GM19463 (cell line): ENCODE measurements around the gene NAA50.

Source experiments
- ATAC-seq: cut with Tn5 transposase; IDR thresholded peaks from one replicate; pipeline ENCODE4 v1.9.1; 2021; ENCODE audit warnings: mild to moderate bottlenecking, moderate library complexity; ENCODE audit not compliant: unreplicated experiment

The NAA50 gene

DNA sequence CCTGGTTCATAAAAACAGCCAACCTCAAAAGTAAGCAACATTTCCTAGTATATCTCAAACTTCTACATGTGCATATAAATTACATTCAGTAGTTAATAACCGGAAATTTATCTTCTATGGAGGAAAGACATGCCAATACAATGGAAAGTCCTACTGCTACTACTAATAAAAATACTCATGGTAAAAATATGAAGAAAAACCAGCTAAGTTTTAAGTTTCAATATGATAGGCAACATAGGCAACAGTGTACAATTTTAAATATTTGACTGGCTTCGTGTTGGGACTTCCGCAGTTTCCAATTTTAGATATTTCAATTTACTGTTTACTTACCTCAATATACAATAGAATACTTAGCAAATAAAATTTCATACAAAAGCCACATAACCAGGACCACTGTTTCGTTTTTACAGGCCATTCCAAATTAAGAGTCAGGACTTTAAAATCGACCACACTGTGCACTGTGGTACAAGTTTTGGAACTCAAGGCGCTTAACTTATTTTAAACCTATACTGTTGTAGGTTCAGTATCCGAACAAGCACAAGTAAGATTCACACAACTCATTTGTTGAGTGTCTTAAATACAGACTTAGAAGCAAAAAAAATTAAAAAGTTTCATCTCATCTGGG is 2.9 kb downstream of the NAA50 start:
- no peak for ATAC-seq

- no peak for ATAC-seq
Measured at GRCh38 chr3:113741620-113742019, 4.4 kb downstream of the NAA50 start.

- no peak for ATAC-seq
Measured at GRCh38 chr3:113741086-113741485, 5.0 kb downstream of the NAA50 start.

GRCh38 chr3:113736548-113737089 is 9.4 kb downstream of the NAA50 start:
- peak; percentile 77 for ATAC-seq

- ATAC-seq, result no peak
Measured at GRCh38 chr3:113731694-113732093, 14.4 kb downstream of the NAA50 start.

DNA sequence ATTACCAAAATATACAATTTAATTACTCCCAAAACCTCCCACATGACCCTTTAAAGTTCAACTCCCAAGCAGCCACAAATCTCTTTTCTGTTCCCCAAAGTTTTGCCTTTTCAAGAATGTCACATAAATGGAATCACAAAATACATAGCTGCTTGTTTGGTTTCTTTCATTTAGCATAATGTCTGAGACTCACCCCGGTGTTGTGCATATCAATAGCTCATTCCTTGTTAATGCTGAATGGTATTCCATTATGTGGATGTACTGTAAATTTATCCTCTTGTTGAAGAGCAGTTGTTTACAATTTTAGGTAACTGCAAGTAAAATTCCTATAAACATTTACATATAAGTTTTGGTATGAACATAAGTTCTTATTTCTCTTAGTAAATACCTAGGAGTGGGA is 15.5 kb downstream of the NAA50 start:
- ATAC-seq, result no peak

- no peak for ATAC-seq
Measured at GRCh38 chr3:113728661-113729060, 17.4 kb downstream of the NAA50 start.

DNA sequence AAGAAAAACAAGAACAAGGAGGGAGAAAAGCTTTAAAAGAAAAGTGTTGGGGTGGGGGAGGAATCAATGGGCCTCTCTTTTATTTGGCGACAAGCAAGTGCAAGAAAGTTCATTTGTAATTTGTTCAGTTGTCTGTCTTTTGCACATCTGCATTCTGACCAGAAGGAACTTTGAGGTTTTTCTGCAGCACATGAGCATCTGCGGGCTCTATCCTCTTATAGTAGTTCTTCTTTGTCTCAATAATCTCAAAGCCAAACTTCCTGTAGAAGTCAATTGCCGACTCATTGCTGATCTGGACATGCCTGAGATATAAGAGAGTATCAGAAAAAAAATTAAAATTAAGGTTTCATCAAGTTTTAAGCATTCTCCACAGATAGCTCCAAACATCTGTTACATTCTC is 24.4 kb downstream of the NAA50 start:
- ATAC-seq, result no peak

DNA sequence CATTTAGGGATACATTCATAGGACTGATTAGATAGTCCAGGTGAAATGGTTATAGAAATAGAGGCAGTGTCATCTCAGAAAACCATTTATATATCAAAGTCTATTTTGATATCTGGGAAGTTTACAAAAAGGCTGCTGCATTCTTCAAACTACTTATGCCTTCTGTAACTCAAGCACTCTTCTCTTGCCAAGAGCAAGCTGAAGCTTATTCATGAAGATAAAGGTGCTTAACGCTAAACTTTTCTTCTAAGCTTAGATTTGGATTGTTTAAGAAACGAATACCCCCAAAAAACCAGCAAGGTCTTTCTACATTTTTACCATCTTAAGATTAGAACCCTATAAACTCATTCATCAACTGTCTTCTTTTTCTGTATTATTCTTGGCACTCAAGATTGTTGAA is 26.3 kb downstream of the NAA50 start:
- ATAC-seq, result no peak

GRCh38 chr3:113719294-113719693 is 26.8 kb downstream of the NAA50 start:
- no peak for ATAC-seq

DNA sequence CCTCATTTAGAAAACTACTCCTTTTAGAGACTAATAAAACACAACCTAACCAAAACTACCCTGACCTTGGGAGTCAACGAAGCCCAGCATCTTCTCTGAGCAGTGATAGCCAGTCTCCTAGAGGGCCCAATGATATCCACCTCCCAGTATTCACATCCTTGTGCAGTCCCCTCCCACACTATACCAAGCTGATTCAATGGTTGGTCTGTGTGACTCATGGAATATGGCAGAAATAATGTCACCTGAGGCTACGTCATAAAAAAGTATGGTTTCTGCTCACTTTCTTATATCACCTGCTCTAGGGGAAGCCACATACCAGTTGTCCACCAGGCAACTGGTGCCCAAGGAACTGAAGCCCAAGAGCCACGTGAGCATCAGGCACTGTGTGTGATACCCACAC is 28.2 kb downstream of the NAA50 start:
- ATAC-seq, result no peak

DNA sequence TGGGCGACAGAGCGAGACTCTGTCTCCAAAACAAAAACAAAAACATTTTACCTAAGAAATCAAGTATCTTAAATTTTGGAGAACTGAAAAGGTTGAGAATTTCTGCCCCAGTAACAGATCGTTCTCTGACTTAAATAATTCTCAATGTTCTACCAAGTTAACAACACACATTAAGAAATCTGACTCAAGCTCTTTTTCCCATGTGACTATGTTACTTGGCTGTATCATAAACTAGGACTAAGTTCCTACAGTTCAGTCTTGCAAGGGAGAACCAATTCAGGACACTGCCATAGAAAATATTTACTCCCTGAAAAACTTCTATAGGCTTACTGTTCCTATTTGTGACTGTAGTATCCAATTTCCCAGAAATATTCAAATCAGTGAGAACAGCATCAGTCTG is 28.7 kb downstream of the NAA50 start:
- ATAC-seq, result no peak

DNA sequence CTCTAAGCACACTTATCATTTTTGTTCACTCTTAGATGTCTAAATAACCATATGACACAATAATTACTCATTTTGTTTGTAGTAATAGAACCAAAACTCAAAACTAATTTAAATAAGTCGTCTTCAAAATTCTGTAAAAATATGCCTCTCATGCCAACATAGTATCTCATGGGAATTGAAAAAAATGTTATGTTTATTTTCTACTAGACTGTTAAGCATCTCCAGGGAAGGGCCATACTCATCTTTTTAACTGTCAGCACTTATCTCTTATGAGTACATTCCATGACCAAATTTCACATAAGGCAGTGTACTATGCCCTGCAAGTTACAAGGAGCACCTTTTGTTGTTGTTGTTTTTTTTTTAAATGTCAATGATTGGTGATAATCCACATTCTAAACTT is 31.3 kb downstream of the NAA50 start:
- no peak for ATAC-seq

DNA sequence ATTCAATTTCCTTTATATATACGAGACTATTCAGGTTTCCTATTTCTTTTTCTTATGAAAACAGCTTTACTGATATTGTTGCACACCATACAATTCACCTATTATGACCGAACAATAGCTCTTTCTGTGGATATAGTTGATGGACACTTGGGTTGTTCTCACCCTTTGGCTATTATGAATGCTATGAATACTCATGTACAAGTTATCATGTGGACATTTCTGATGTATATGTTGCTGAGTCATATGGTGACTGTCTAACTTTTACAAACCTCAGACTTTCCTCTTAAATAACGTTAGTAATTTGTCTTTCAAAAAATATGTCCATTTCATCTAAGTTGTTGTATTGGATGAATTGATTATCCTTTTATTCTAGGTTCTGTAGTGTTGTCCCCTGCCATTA is 33.9 kb downstream of the NAA50 start:
- ATAC-seq, result no peak

DNA sequence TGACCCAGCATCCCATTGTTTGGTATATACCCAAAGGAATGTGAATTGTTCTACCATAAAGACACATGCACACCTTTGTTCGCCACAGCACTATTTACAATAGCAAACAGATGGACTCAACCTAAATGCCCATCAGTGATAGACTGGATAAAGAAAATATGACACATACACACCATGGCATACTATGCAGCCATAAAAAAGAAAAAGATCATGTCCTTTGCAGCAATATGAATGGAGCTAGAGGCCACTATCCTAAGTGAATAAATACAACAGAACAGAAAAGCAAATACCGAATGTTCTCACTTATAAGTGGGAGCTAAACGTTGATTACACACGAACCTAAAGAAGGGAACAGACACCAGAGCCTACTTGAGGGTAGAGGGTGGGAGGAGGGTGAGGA is 38.2 kb downstream of the NAA50 start:
- no peak for ATAC-seq

- no peak for ATAC-seq
Measured at GRCh38 chr3:113698956-113699355, 47.1 kb downstream of the NAA50 start.

DNA sequence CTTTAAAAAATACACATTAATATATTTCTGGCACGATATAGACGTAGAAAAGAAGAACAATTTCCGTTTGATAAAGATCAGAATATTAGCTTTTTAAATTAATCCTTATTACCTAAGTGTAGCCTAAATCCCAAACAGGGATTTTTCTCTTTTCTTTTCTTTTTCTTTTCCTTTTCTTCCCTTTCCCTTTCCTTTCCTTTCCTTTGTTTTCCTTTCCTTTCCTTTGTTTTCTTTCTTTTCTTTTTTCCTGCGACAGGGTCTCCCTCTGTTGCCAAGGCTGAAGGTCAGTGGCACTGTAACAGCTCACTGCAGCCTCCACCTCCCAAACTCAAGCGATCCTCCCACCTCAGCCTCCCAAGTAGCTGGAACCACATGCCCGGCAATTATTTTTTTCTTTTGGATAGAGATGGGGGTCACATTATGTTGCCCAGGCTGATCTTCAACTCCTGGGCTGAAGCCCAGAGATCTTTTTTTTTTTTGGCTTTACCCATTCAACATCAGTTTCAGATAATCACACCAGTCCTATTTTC is 47.8 kb downstream of the NAA50 start:
- no peak for ATAC-seq

- no peak for ATAC-seq
Measured at GRCh38 chr3:113697500-113698090, 48.5 kb downstream of the NAA50 start.

- ATAC-seq, result peak; percentile 88
Measured at GRCh38 chr3:113696658-113697499, 49.2 kb downstream of the NAA50 start.

DNA sequence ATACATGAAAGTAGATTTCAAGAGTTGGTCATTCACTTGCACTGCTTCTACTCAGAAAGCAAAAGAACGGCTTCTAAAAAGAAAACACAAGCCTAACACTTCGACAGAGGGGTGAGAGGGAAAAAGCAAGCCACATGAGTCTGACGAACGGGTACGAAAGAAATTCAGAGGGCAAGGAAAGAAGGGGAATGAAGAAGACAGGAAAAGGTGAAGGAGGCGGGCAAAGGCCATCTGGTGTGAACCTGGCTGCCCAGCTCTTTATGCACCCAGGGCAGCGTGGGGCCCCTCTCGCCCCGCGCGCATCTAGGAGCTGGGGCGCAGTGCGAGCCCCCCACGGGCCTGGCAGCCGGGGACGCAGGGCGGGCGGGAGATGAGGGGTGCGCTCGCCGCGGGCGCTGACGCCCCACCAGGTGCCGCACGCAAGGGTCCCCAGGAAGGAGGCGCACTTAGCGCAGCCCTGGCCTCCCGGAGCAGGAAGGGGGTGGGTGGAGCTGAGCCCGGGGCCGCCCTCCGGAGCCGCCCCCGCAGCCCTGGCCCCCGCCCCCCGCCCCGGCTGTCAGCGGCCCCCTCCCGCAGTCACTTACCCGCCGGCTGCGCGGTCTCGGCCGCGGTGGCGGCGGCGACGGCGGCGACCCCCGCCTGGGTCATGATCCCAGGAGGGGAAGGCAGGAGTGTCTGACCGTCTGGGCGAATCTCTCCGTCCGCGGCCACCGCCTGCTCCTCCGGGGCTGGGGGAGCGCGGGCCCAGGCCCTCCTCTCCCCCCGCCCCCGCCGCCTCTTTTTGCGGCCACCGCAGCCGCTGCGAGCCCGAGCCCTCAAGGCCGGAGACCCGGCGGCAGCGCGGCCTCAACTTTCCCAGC is 50.0 kb downstream of the NAA50 start, which contains the start of gene USF3:
Gene USF3, minus strand, starts transcription at position 857 of the 860 bp plus-strand sequence. CDS start 21,764 bp downstream, outside the sequence.
- peak; percentile 55 for ATAC-seq

DNA sequence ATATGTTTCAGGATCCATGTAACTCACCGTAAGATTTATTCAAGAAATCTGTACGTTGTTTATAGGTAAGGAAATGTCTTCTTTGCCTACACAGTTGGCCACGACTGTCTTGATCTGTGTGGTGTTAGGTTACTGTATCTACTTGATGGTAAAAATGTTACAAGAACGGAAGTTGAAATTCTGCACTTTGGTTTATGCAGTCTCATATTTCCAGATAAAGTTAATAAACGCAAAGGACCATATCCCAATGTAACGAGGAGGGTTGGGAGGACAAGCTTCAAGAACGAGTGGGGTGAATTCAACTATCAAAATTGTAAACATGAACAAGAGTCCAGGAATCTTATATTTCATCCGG is 50.6 kb downstream of the NAA50 start:
- no peak for ATAC-seq
